ENCODE data around the gene LORICRIN. TPM values are rescaled to one million over a fixed set of nuclear protein-coding genes. Genes with fewer than 3 reads are reported as not detected.

LORICRIN gene
- total and polyA plus RNA-seq, 2 of the 4 experiments (the other 2 are of a cell fraction) = not detected

- ATAC-seq (ENCODE audit: low read depth) (no peak), DNase-seq (no peak)
- H3K9me3 ChIP-seq (ENCODE audit: control insufficient read depth, insufficient read depth, low read length) = no peaks in the 10 kb centered on the region
- no peak within 1 kb of the TSS for H3K23ac ChIP-seq (ENCODE audit: low read depth, low read length)
- ChIA-PET CTCF (no interaction called here), POLR2A (ENCODE audit: unreplicated experiment) (no interaction called here)
- no peak within 1 kb of the TSS for H2BK120ac ChIP-seq (ENCODE audit: low read depth, low read length)
- no peak within 1 kb of the TSS for H3K4me2 ChIP-seq (ENCODE audit: low read depth, low read length)
- no CpG with 5 or more reads among the region's 3 CpGs for WGBS, 2 experiments (ENCODE audit: extremely low coverage in 2 of 2, insufficient read length in 1 of 2)
- no peaks in the 10 kb centered on the region for H3K36me3 ChIP-seq (ENCODE audit: control insufficient read depth, insufficient read depth, low read length)
- no peak within 1 kb of the TSS for H3K18ac ChIP-seq (ENCODE audit: low read depth, low read length)
- no peak within 1 kb of the TSS for H2BK5ac ChIP-seq (ENCODE audit: low read depth, low read length, poor library complexity, severe bottlenecking)
- H2AFZ ChIP-seq (replicated peaks; ENCODE audit: low read length, poor library complexity) = no peak within 1 kb of the TSS
- H2BK15ac ChIP-seq (ENCODE audit: low read depth, low read length) = no peak within 1 kb of the TSS
- no peak for TF ChIP-seq MAFK (IDR thresholded peaks at IDR 0.05; ENCODE audit: low read depth, low read length)
- no peak for TF ChIP-seq NFE2L2 (IDR thresholded peaks at IDR 0.05; ENCODE audit: low read depth, low read length)
- TF ChIP-seq RAD21 (IDR thresholded peaks at IDR 0.05; ENCODE audit: low read length) = no peak
- no peak for TF ChIP-seq POLR2A (IDR thresholded peaks at IDR 0.05; ENCODE audit: low read depth, low read length)
- TF ChIP-seq CEBPB (IDR thresholded peaks at IDR 0.05; ENCODE audit: low read depth, low read length) = no peak
- TF ChIP-seq, protein P1, sequence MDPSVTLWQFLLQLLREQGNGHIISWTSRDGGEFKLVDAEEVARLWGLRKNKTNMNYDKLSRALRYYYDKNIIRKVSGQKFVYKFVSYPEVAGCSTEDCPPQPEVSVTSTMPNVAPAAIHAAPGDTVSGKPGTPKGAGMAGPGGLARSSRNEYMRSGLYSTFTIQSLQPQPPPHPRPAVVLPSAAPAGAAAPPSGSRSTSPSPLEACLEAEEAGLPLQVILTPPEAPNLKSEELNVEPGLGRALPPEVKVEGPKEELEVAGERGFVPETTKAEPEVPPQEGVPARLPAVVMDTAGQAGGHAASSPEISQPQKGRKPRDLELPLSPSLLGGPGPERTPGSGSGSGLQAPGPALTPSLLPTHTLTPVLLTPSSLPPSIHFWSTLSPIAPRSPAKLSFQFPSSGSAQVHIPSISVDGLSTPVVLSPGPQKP (IDR thresholded peaks at IDR 0.05; ENCODE audit: borderline replicate concordance, low read depth, low read length) = no peak
- no peak for TF ChIP-seq MXI1 (IDR thresholded peaks at IDR 0.05; ENCODE audit: borderline replicate concordance, low read depth, low read length)
- no peak for TF ChIP-seq FOS (IDR thresholded peaks at IDR 0.05; ENCODE audit: low read depth, low read length)
- TF ChIP-seq CHD1 (IDR thresholded peaks at IDR 0.05; ENCODE audit: low read depth, low read length) = no peak
- TF ChIP-seq MAZ (IDR thresholded peaks at IDR 0.05; ENCODE audit: borderline replicate concordance, low read depth, low read length) = no peak
- no peak for TF ChIP-seq RFX5 (IDR thresholded peaks at IDR 0.05; ENCODE audit: low read depth, low read length)
- TF ChIP-seq SMC3 (IDR thresholded peaks at IDR 0.05; ENCODE audit: low read depth, low read length) = no peak
- no peak for TF ChIP-seq BHLHE40 (IDR thresholded peaks at IDR 0.05; ENCODE audit: low read depth, low read length)
- TF ChIP-seq CTCF (conservative IDR thresholded peaks at IDR 0.05; ENCODE audit: low read depth, low read length) = no peak
- TF ChIP-seq USF2 (IDR thresholded peaks at IDR 0.05; ENCODE audit: low read depth, low read length) = no peak
- TF ChIP-seq RCOR1 (IDR thresholded peaks at IDR 0.05; ENCODE audit: insufficient replicate concordance, low read length) = no peak
- no peak within 1 kb of the TSS for H3K27ac ChIP-seq (ENCODE audit: insufficient read depth, low read length)
- no peak within 1 kb of the TSS for H3K14ac ChIP-seq (replicated peaks; ENCODE audit: low read depth, low read length)
- H3K4me1 ChIP-seq (ENCODE audit: control insufficient read depth, insufficient read depth, low read length) = no peaks in the 10 kb centered on the region
- H3K4ac ChIP-seq (ENCODE audit: low read depth, low read length) = no peak within 1 kb of the TSS
- H3K9ac ChIP-seq (ENCODE audit: low read depth, low read length) = no peak within 1 kb of the TSS
- H3K4me3 ChIP-seq (ENCODE audit: insufficient read depth, low read depth, low read length) = no peak within 1 kb of the TSS
- no peak within 1 kb of the TSS for H4K8ac ChIP-seq (ENCODE audit: low read depth in 2 of 2, low read length in 2 of 2)
- H3K27me3 ChIP-seq (ENCODE audit: control insufficient read depth, insufficient read depth, low read length) = no peaks in the 10 kb centered on the region; the same call in 1 of the 2 replicates
- dilution Hi-C loops (cut with HindIII; ENCODE audit: low sequenced_read_pairs, unreplicated experiment) = no loop called here
- no peak within 1 kb of the TSS for H2AK9ac ChIP-seq (replicated peaks; ENCODE audit: low read depth, low read length, poor library complexity)
- BruUV-seq (replicated peaks) = no TSS peak
- no peak within 1 kb of the TSS for H3K56ac ChIP-seq (ENCODE audit: extremely low read depth, insufficient read depth, low read length)
- H4K20me1 ChIP-seq (ENCODE audit: insufficient read depth, low read length) = no peaks in the 10 kb centered on the region
- no peak within 1 kb of the TSS for H4K5ac ChIP-seq (ENCODE audit: low read depth, low read length)
- no peak within 1 kb of the TSS for H2BK20ac ChIP-seq (ENCODE audit: low read depth, low read length)
- H3K9me1 ChIP-seq (ENCODE audit: insufficient read depth, low read length) = no peaks in the 10 kb centered on the region
- no peaks in the 10 kb centered on the region for H3K79me1 ChIP-seq (ENCODE audit: low read depth in 1 of 2, low read length in 2 of 2)
- intact Hi-C loops (cut with micrococcal nuclease) = no loop called here
- H2AK5ac ChIP-seq (ENCODE audit: low read depth, low read length) = no peak within 1 kb of the TSS
- in situ Hi-C loops (cut with MboI; ENCODE audit: low sequenced_read_pairs) = loop anchor here (25.0 kb wide), 1 partner anchor 555 kb away; the partner anchor contains the start of gene LCE2D
- H4K91ac ChIP-seq (ENCODE audit: insufficient read depth, low read depth, low read length) = no peak within 1 kb of the TSS
Observed at GRCh38 chr1:153217212-153217611, 42.3 kb upstream of the LORICRIN start, which contains the start of gene PRR9. PRR9 (plus strand) TSS chr1:153217584; CDS start chr1:153218145, 561 bp downstream.

Measured in IMR-90 (cell line).